Ishikawa (cell line): ENCODE data around the gene COA7.

Experiments
- EGR1 ChIP-seq: IDR thresholded peaks from 2 replicates; pipeline ENCODE4 v1.6.1; 2012
- EP300 ChIP-seq: IDR thresholded peaks from 2 replicates; pipeline ENCODE4 v1.6.1; 2012; ENCODE audit warnings: borderline replicate concordance
- NFIC ChIP-seq: IDR thresholded peaks from 2 replicates; pipeline ENCODE4 v1.6.1; 2012
- REST ChIP-seq: IDR thresholded peaks from 2 replicates; pipeline ENCODE4 v1.6.1; 2012; ENCODE audit warnings: low read depth, mild to moderate bottlenecking
- TAF1 ChIP-seq: IDR thresholded peaks from 2 replicates; pipeline ENCODE4 v1.6.1; 2012; ENCODE audit warnings: low read depth, mild to moderate bottlenecking

- TF ChIP-seq EP300: no peak
- no peak for TF ChIP-seq NFIC
- no peak for TF ChIP-seq EGR1
- no peak for TF ChIP-seq REST
- TF ChIP-seq TAF1: no peak
These were observed 5.5 kb downstream of the COA7 start for GRCh38 chr1:52692697-52693096.
